NCI-H446 treated with DMSO at 0.1 percent for 48 hours (cell line): ENCODE results near the gene MSX2.

Experiments used
- DNase-seq: peaks from one replicate; lab custom pipeline; 2025; lab: John Stamatoyannopoulos, UW

MSX2 gene

DNA sequence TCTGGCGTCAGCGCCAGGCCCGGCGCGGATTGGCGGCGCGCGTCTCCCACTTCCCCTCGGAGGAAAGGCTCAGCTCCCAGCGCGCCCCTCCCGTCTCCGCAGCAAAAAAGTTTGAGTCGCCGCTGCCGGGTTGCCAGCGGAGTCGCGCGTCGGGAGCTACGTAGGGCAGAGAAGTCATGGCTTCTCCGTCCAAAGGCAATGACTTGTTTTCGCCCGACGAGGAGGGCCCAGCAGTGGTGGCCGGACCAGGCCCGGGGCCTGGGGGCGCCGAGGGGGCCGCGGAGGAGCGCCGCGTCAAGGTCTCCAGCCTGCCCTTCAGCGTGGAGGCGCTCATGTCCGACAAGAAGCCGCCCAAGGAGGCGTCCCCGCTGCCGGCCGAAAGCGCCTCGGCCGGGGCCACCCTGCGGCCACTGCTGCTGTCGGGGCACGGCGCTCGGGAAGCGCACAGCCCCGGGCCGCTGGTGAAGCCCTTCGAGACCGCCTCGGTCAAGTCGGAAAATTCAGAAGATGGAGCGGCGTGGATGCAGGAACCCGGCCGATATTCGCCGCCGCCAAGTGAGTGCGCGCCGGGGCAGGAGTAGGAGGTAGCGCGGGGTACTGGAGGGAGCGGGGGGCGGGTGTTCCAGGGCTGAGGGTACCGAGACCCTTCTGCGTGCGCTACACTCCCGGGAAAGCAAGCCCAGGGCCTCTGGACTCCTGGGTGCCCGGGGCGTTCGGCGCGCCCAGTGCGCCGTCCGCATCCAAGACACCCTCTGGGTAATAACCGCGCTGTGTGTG is at the start of gene MSX2:
Gene MSX2, plus strand, starts transcription at position 99 of the 777 bp plus-strand sequence. Its CDS starts 78 bp downstream, at position 177.
- DNase-seq = no peak

- DNase-seq = no peak
These were observed 49.3 kb upstream of the MSX2 start for GRCh38 chr5:174675110-174675509.

GRCh38 chr5:174675916-174676315 is 48.5 kb upstream of the MSX2 start:
- no peak for DNase-seq

DNA sequence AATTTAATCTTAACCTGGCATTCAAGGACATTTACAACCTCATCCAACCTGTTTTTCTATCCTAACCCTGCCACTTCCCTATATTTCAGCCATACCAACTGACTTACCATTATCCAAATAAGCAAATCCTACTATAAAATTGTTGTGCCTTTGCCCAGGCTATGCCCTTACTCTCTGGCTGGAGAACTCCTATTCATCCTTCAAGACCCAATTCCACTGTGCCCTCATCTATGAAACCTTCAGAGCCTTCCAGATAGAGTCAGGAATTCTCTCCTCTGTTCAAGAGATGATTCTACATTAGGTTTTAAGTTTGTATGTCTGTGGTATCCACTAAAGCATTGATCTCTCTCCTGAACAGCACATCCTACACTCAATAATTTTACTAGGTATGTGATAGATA is 46.3 kb upstream of the MSX2 start:
- DNase-seq = no peak

GRCh38 chr5:174680901-174681565 is 43.3 kb upstream of the MSX2 start:
- DNase-seq = no peak

DNA sequence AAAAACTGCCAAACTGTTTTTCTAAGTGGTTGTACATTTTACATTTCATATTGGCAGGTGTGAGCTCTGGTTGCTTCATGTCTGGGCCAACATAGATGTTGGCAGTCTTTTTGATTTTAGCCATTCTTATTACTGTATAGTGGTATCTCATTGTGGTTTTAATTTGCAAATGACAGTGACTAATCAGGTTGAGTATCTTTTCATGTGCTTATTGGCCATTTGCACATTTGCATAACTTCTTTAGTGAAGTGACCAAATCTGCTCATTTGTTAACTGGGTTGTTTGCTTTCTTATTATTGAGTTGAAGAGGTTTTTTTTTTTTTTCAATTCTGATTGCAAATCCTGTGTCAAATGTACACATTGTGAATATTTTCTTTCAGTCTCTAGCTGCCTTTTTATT is 36.9 kb upstream of the MSX2 start:
- DNase-seq = no peak

GRCh38 chr5:174688441-174689354 is 35.7 kb upstream of the MSX2 start:
- DNase-seq = no peak

GRCh38 chr5:174690271-174690670 is 34.1 kb upstream of the MSX2 start:
- no peak for DNase-seq

DNA sequence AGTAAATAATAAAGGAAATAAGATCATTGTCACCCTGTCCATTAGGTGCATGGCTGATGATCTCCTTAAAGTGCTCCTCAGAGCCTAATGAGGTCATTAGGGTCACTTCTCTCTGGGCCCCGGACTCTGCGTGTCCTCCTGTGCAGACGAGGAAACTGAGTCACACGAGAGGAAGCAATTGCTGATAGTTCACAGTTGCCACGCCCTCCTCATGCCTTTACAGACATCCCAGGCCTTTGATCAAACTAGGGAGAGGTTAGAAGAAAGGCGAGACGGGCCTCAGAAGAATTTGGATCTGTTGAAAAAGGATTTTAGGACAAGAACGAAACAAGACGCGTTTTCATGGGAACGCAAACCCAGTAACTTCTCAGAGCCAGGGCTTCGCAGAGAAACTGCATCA is 32.0 kb upstream of the MSX2 start:
- no peak for DNase-seq

GRCh38 chr5:174692982-174693422 is 31.4 kb upstream of the MSX2 start:
- no peak for DNase-seq

DNA sequence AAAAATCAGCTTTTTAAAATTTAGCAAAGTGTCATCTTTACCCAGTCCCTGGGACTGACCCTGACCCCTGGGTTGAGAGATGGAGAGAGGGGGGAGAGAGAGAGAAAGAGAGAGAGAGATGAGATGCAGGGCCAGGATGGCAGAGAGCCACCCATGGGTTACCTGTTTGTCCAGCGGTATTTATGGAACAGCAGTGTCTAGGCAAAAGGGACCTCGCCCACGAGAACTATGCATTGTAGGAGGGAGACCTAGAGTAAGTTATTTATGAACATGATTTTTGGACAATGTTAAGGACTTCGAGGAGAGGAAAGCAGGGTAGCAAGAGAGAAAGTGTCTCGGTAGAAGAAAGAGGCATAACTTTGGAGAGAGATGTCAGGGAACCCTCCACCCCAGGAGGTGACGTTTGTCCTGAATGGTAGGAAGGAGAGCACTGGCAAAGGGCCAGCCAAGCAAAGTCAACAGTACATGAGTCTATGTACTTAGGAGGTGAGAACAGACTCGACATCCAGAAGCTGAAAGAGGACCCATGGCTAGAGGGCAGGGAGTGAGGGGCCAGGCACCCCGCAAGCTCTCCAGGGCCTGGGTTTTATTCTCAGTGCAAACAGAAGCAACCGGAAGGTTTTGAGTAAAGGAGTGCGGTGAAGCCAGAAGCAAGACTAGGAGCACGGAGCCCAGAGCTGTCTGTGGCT is 30.5 kb upstream of the MSX2 start:
- DNase-seq = no peak

- no peak for DNase-seq
These were observed 29.8 kb upstream of the MSX2 start for GRCh38 chr5:174694611-174695010.

DNA sequence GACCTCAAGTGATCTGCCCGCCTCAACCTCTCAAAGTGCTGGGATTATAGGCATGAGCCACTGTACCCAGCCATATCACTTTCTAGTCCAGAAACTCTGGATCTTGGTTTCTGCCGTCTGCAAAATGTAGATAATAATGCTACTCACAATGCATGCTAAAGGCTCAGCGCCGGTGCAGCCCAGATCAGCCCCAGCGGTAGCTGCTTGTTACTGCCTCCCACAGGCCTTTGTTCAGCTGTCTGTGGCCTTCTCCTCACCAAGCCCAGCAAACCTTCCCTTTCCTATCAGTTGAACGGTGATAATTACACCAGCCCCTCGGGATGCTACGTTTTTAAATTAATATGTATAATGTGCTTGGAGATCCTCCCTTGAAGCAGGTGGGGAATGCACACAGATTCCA is 26.2 kb upstream of the MSX2 start:
- DNase-seq = no peak

- no peak for DNase-seq
These were observed 25.3 kb upstream of the MSX2 start for GRCh38 chr5:174699131-174699530.

DNA sequence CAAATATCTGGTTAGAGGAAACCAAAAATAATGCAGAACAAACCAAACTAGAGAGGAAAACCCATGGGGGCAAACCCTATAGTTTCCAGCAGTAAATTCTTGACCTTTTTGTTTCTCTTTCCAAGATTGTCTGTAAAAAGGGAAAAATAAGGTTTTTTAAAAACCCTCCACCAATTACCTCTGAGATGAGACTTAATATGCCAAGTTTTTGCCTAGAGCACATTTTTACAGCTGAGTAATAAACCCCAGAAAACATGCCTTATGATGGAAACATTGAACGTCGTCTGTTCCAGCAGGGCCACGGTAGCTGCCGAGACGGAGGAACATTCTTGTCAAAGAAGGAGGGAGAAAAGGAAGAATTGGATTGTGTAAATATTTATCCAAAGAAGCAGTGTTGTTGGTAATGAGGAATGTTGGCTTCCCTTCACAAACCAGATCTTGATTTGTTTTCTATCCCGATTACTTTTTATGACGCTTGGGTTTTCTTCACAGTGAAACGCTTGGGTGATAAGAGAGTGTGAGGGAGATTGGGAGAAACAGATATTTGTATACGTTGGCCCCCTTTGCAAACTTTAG is 17.3 kb upstream of the MSX2 start:
- DNase-seq = no peak

- DNase-seq = no peak
These were observed 16.7 kb upstream of the MSX2 start for GRCh38 chr5:174707671-174708070.

DNA sequence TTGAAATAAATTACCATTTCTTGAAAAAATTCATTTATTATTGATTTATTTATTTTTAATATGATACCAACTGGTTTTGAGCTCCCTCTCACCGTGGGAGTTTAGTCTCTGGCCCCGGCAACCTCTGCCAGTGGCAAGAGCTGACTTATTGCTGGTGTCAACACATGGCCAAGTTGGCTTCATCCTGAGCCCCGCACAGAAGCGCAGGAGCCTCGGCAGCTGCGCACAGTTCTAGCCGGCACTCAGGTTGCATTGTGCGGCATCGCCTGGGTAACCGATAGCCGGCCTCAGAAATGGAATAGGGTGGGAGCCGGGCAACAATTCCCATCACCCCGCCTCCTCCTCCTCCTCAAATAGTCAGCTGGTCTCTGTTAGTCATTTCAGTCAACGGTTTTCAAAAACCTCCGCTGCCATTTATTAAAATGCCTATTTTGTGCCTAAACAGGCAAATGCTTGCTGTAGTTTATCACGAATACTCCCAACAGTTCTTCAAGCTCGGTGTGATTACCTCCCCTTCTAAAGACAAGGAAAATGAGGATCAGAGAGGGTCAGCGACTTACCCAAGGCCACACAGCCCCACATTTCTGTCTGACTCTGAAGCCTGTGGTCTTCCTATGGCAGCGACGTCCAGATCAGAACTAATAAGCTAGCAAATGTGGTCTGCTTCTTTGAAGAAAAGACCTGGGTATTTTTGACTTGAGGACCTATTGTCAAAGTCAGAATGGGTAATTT is 15.7 kb upstream of the MSX2 start:
- no peak for DNase-seq

GRCh38 chr5:174714751-174715150 is 9.6 kb upstream of the MSX2 start:
- no peak for DNase-seq

DNA sequence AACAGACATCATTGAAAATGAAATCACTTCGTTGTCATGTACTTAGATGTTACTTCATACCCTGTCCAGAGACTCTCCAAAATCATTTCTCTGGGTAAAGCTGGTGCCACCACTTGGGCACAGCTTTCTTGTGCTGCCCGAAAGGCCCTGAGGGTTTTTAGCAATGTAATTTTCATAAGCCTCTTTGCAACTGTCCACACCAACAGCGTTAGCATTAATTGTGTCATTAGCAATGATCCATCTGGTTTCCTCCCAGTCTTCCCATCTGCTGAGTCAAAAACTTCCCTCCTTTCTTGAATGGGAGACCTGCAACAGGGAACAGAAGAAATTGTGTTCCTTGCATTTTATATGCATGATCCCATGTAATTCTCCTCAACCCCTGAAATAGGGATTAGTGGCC is 8.6 kb upstream of the MSX2 start:
- no peak for DNase-seq

DNA sequence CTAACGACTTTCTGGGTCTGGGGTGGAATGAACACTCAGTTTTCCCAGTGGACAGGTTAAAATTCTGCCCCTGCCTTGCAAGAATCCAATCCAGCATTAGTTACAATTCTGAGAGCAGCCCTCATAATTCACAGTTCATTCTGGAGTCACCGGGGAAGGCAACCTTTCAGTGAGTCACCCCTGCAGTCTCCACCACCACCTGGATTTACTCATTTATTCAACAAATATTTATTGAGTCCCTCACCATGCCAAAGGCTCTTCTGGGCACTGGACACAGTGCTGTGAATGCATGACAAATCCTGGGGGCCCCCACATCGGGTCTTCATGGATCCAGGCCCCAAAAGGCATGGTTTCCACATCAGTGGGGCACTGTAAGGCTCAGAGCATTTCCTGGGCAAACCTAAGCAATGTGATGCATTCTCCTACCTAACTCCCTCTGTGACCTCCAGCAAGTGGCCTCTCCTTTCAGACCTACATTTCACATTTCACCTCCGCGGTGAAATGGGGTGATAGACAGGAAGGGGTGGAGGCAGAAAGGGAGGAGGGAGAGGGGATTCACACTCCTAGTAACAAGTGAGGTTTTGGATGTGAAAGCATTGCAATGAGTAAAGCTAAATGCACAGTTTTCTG is 6.4 kb upstream of the MSX2 start:
- no peak for DNase-seq
